Measurements from ENCODE around the gene DLGAP3. TPM values are rescaled to one million over a fixed set of nuclear protein-coding genes. Genes with fewer than 3 reads are reported as not detected.
A peak's percentile ranks its signal among the peaks of the same experiment; 100 is the strongest.

Gene DLGAP3
- total RNA-seq, 4 donors from 2014 or later = 0.53 to 0.83 TPM; not detected in 2

GRCh38 chr1:34863501-34863900, 65.9 kb downstream of the DLGAP3 start:
- Histone ChIP-seq H3K4me3 (no peak overlapping the region), H3K36me3 (no peaks in the 10 kb centered on the region), H3K4me1 (peaks cover 0 to 23% (median 12%) of the 10 kb centered on the region in 4 donors), H3K9me3 (no peaks in the 10 kb centered on the region), H3K27me3 (no peaks in the 10 kb centered on the region), H3K27ac (peak overlapping the region in 1 of 4 donors; percentile 51)
- TF ChIP-seq, protein P1, sequence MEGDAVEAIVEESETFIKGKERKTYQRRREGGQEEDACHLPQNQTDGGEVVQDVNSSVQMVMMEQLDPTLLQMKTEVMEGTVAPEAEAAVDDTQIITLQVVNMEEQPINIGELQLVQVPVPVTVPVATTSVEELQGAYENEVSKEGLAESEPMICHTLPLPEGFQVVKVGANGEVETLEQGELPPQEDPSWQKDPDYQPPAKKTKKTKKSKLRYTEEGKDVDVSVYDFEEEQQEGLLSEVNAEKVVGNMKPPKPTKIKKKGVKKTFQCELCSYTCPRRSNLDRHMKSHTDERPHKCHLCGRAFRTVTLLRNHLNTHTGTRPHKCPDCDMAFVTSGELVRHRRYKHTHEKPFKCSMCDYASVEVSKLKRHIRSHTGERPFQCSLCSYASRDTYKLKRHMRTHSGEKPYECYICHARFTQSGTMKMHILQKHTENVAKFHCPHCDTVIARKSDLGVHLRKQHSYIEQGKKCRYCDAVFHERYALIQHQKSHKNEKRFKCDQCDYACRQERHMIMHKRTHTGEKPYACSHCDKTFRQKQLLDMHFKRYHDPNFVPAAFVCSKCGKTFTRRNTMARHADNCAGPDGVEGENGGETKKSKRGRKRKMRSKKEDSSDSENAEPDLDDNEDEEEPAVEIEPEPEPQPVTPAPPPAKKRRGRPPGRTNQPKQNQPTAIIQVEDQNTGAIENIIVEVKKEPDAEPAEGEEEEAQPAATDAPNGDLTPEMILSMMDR (IDR thresholded peaks at IDR 0.05) = no peak
- no peak for TF ChIP-seq POLR2A (IDR thresholded peaks at IDR 0.05)
- DNase-seq = no peak

- Histone ChIP-seq H3K4me3 (peak within 1 kb of the TSS; percentile 56 to 88 (median 81)), H3K9me3 (no peaks in the 10 kb centered on the region), H3K4me1 (peaks cover 0 to 19% (median 13%) of the 10 kb centered on the region in 4 donors), H3K36me3 (peaks cover 0 to 14% (median 0%) of the 10 kb centered on the region in 3 donors), H3K27me3 (no peaks in the 10 kb centered on the region), H3K27ac (peak within 1 kb of the TSS; percentile 78 to 90 (median 84))
- DNase-seq = peak; percentile 93 to 98 (median 96)
- TF ChIP-seq, protein P1 (IDR thresholded peaks at IDR 0.05) = peak; percentile 83 to 96 (median 86)
- peak; percentile 96 to 97 for TF ChIP-seq POLR2A (IDR thresholded peaks at IDR 0.05)
Measured at GRCh38 chr1:34859446-34860200, 69.8 kb downstream of the DLGAP3 start, which contains the start of gene SMIM12. SMIM12 (minus strand) TSS chr1:34859749; CDS start chr1:34855977, 3,772 bp downstream.

DNA sequence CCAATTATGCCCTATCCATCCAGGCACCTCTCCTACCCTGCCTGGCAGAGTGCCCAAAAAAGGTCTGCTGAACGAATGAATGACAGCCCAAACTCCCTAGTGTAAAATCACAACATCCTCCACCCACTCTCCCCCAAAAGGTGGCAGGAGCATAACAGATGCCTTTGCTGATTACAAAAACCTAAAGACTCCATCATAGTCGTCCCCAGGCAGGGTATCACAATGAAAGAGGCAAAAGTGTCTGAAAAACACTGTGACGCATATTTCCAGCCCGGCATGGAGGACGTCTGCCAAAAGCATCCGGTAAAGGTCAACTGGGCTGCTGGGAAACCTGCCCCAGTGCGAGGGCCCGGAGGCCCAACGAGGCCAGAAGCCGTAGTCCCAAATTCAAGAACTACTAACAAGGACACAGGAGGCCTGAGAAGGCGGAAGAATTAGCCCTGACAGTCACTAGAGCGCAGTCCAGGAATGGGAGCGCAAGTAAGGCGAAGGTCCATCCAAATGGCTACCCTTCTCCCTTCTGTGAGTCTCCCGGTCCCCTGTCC, 70.5 kb downstream of the DLGAP3 start:
- no peaks in the 10 kb centered on the region for H3K9me3 ChIP-seq
- TF ChIP-seq, protein P1 (IDR thresholded peaks at IDR 0.05) = no peak
- no peak for TF ChIP-seq POLR2A (IDR thresholded peaks at IDR 0.05)
- peaks cover 0 to 19% (median 13%) of the 10 kb centered on the region in 4 donors for H3K4me1 ChIP-seq
- peak overlapping the region; percentile 78 to 90 (median 84) for H3K27ac ChIP-seq
- DNase-seq = peak in 1 of 3 donors; percentile 47
- H3K4me3 ChIP-seq = peak overlapping the region; percentile 56 to 88 (median 81)
- peaks cover 0 to 21% (median 0%) of the 10 kb centered on the region in 3 donors for H3K36me3 ChIP-seq
- no peaks in the 10 kb centered on the region for H3K27me3 ChIP-seq

DNA sequence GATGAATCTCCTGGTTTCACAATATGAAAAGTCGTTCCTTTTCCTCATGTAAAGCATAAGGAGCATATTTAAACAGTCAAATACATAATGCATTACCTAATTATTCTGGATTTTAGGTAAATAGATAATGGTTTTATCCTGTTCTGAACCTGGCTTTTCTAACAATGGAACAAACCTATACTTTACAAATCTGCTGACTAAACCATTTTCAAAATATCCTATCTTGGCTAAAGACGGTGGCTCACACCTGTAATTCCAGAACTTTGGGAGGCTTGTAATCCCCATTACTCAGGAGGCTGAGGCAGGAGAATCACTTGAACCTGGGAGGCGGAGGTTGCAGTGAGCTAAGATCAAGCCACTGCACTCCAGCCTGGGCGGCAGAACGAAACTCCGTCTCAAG, 72.8 kb downstream of the DLGAP3 start:
- Histone ChIP-seq H3K27ac (no peak overlapping the region), H3K27me3 (no peaks in the 10 kb centered on the region), H3K4me1 (peaks cover 0 to 17% (median 13%) of the 10 kb centered on the region in 4 donors), H3K36me3 (peaks cover 0 to 26% (median 0%) of the 10 kb centered on the region in 3 donors), H3K9me3 (no peaks in the 10 kb centered on the region), H3K4me3 (no peak overlapping the region)
- DNase-seq = no peak
- TF ChIP-seq, protein P1 (IDR thresholded peaks at IDR 0.05) = no peak
- TF ChIP-seq POLR2A (IDR thresholded peaks at IDR 0.05) = no peak

GRCh38 chr1:34852677-34853217, 76.7 kb downstream of the DLGAP3 start:
- Histone ChIP-seq H3K4me3 (no peak overlapping the region), H3K27ac (peak overlapping the region in 3 of 4 donors; percentile 20 to 32 (median 23)), H3K36me3 (peaks cover 0 to 49% (median 0%) of the 10 kb centered on the region in 3 donors), H3K27me3 (no peaks in the 10 kb centered on the region), H3K9me3 (no peaks in the 10 kb centered on the region), H3K4me1 (peaks cover 0 to 5% (median 1%) of the 10 kb centered on the region in 4 donors)
- DNase-seq = peak; percentile 78 to 95 (median 91)
- peak in 1 of 2 donors; percentile 24 for TF ChIP-seq POLR2A (IDR thresholded peaks at IDR 0.05)
- TF ChIP-seq, protein P1 (IDR thresholded peaks at IDR 0.05) = peak; percentile 82 to 99 (median 96)
